GM21381 (cell line): ENCODE measurements around the gene SLC13A5.
A peak's percentile ranks its signal among the peaks of the same experiment; 100 is the strongest.
"Not testable (repeated sequence)": the region's sequence is repeated elsewhere in the genome, so short reads cannot be mapped to it uniquely, and the experiment has no call there.

Experiments
- ATAC-seq: cut with Tn5 transposase; IDR thresholded peaks from one replicate; pipeline ENCODE4 v1.9.1; 2021; ENCODE audit warnings: mild to moderate bottlenecking, moderate library complexity; ENCODE audit not compliant: unreplicated experiment

Gene SLC13A5

GRCh38 chr17:6666557-6666956, 46.6 kb downstream of the SLC13A5 start:
- no peak for ATAC-seq

DNA sequence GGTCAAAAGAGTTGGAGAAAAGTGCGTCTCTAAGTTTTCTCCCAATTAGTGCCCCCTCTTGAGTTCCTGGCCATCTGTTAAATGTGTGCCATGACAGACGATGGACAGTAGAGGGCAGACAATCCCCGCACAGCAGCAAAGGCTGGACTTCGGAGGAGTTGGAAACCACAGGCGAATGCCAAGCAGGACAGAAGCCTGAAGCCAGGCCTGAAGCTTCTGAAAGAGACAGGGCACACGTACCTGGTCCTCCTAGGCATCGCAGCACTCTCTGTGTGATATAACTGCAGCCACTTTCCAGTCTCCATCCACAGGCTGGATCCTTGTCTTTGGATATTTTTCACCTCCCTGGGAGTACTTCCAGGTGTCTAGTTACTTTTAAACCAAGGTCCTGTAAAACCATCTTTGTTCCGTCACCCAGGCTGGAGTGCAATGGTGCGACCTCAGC, 47.1 kb downstream of the SLC13A5 start:
- ATAC-seq = no peak

DNA sequence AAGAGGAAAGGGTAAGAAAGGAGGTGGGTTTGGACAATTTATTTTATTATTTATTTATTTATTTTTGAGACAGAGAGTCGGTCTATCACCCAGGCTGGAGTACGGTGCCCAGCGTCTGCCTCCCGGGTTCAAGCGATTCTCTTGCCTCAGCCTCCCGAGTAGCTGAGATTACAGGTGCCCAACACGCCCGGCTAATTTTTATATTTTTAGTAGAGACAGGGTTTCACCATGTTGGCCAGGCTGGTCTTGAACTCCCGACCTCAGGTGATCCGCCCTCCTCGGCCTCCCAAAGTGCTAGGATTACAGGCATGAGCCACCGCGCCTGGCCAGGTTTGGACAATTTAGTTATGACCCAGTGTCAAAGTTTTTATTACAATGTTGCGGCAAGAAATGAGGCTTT, 50.0 kb downstream of the SLC13A5 start:
- not testable (repeated sequence) for ATAC-seq

- no peak for ATAC-seq
Observed at GRCh38 chr17:6661464-6661848, 51.7 kb downstream of the SLC13A5 start.

GRCh38 chr17:6660805-6661463, 52.2 kb downstream of the SLC13A5 start:
- peak; percentile 75 for ATAC-seq

DNA sequence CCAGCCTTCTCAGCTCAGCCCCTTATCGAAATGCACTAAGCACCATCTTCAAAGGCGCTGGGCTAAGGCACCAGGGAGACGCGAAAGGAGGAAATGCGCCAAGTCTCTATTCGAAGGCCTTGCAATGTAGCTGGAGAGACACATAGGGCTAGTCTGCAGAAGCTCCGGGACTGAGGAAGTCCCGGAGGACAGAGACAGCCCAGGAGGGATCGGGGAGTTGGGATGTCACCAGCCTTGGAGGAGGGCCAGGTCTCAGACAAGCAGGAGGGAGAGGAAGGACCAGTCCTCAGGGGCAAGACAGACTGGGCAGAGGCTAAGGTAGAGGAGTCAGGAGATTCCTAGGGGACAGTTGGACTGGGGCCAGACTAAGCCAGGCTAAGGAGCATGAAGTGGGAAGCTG, 53.1 kb downstream of the SLC13A5 start:
- ATAC-seq = no peak

GRCh38 chr17:6658411-6658810, 54.8 kb downstream of the SLC13A5 start:
- ATAC-seq = not testable (repeated sequence)

DNA sequence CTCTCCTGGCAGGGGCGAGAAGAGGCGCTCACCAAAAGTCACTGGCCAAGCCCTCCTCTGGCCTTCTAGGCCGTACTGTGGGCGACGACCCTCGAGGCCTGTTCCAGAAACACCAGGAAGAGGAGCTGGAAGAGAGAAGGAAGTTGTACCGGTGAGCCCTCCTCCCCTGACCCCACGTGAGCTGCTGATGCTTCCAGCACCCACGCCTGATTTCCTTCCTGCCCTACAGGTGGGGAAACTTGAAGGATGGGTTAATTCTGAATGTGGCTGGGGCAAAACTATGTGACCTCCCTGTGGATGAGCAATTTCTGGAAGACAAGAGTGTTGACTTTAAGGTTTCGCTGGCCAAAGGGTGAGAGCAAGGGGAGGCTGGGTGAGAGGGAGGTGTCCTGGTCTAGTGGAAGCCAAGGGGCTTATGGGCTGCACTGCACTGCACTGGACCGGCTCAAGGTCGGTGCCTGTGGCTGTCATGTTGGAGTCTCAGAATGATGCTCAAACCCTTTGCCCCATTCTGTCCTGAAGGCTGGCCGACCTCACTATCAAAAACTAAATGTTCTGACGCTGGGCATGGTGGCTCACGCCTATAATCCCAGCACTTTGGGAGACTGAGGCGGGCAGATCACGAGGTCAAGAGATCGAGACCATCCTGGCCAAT, 55.4 kb downstream of the SLC13A5 start:
- no peak for ATAC-seq

GRCh38 chr17:6656797-6657632, 56.2 kb downstream of the SLC13A5 start:
- not testable (repeated sequence) for ATAC-seq

DNA sequence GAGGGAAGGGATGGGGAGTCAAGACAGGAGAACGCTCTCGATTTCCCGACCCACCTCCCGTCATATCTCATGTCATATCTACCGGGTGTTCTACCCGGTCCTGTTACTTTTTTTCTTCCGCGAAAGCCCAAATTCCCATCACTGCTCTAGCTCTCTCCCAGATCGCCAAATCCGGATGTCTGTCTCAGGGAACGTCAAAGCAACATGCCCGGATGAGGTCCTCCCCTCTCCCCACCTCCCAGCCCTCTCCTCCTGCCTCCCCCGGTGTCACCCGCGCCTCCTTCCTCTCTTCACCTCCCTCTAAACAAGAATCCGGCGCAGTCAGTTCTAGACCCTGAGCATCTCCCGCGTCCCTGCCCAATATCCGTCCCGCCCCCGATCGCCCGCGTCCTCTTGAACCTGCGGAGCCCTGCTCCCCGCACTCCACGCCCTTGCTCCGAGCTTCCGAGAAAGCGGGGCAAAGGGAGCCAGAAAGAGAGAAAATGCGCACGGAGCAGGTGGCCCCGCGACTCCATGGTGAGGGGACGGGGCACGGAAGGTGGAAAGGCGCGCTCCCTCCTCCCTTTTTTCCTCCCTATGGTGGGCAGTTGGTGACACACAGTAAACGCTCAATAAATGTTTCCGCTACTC, 57.3 kb downstream of the SLC13A5 start:
- not testable (repeated sequence) for ATAC-seq

DNA sequence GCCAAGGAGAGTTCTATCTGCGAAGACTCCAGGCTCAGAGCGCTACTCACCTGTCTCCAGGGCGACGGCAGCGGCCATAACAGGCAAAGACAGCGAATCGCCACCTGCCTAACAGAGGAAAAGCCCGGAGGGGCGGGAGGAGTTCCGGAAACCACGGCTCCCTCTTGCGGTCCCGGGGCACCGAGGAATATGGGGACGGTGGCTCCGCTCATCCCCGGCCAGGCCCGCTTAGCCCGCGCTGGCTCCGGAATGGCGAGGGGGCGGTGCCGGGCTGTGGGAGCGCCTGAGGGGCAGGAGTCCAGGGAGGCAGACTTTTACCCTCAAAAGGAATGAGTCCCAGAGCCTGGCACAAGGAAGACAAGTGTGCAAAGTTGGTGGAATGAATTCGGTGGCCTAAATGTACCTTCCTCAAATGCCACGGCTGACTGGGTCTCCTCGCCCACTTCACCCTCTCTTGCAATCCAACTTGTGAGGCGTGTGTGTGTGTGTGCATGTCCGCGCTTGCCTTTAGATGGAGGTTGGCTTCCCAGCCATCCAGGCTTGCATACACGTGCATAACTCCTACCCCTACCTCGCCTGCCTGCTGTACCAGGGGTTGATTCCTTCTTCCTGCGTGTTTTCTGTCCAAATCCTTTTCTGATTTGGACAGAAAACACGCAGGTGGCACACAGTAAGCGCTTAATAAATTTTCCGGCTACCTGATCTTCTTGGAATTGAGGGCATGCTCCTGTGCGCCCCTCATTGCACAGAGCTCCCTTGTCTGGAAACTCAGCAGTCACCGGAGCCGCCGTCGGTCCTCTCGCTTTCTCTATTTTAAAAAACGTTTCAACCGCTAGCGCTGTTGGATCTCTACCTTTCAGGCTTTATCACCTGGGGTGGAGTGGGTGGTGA, 58.1 kb downstream of the SLC13A5 start:
- no peak for ATAC-seq

- ATAC-seq = peak; percentile 20
Observed at GRCh38 chr17:6651919-6652452, 61.2 kb downstream of the SLC13A5 start.

- peak; percentile 87 for ATAC-seq
Observed at GRCh38 chr17:6651354-6651918, 61.7 kb downstream of the SLC13A5 start, which contains the start of the genes C17orf100 and MED31. TSS of gene C17orf100 (plus strand) at chr17:6651762. CDS start at chr17:6651914, 152 bp downstream. TSS of gene MED31 (minus strand) at chr17:6651605. CDS start at chr17:6651528, 77 bp downstream.

DNA sequence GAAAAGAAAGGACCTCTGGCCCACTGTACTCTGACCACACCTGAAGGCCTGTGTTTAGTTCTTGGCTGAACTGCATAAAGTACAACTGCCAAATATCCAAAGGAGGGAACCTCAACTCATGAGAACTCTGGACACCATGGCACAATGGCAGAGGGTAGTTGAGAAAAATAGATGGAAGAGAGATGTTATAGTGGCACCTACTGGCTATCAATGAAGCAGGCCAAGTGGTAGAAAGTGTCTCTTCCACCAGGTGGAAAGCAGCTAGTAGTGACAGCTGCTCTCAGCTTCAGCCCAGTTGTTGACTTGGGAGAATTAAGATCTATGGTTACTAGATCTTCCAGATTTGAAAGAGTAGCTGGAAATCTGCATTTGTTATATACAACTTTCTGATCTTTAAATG, 65.0 kb downstream of the SLC13A5 start:
- ATAC-seq = no peak

- ATAC-seq = no peak
Observed at GRCh38 chr17:6643451-6644125, 69.6 kb downstream of the SLC13A5 start.

- ATAC-seq = no peak
Observed at GRCh38 chr17:6642592-6642991, 70.6 kb downstream of the SLC13A5 start.

DNA sequence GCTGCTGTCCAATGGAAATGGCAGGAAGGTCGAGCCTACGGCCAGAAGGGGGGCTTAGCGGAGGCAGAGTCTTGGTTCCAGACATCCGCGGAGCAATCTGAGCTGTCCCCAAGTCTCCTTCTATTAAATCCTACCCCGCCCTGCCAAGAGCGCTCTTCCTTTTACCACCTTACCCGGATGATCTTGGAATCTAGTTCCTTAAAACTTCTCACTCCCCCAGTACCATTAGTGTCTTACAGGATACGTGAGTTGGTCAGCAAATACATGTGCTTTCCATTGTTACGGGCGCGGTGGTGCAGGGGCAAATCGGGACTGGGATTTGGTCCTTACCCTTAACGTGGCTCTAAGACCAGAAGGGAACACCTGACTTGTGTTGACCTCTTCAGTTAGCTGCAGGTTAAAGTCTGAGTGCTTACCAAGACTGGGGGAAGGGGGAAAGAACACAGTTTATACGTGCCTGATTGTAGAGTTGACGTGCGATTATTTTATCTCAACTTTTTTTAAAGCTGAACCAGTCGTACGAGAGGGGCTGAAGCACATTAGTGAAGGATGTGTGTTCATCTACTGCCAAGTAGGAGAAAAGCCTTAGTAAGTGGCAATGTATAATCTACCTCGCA, 71.8 kb downstream of the SLC13A5 start:
- no peak for ATAC-seq

DNA sequence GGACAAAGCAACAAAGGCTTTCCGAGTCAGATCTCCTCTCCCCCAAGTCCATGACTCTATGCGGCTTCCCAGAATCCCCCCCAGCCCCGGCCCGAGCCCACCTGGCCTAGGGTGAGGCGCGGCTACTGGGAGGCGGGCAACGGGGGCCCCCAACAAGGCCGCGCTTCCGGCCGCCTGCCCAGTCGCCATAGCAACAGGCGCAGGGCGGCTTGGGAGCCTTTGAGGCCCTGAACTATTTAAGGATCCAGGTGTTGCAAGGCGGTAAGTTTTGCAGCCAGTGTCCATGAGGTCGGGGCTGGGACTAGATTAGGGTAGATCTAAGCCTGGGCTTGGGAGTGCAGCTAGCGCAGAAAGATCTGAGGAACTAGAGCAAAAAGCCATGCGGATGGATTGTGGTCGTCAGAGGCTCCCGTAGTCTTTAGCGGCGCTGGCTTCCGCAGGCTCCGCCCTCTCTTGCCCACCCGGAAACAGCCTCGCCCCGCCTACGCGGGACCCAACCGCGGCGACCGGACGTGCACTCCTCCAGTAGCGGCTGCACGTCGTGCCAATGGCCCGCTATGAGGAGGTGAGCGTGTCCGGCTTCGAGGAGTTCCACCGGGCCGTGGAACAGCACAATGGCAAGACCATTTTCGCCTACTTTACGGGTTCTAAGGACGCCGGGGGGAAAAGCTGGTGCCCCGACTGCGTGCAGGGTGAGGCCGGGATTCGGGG, 72.5 kb downstream of the SLC13A5 start, which contains the start of the genes KIAA0753 and TXNDC17:
Gene KIAA0753 (minus strand): TSS at position 176 of the 711 bp plus-strand sequence. CDS start 5,608 bp downstream, outside the sequence.
Gene TXNDC17 (plus strand): TSS at position 525 of the 711 bp plus-strand sequence. CDS start 23 bp downstream, at position 548.
- ATAC-seq = peak; percentile 89
